Smooth muscle cell (in vitro differentiated cells): ENCODE results near the gene CALU. TPM values are rescaled to one million over a fixed set of nuclear protein-coding genes. Genes with fewer than 3 reads are reported as not detected.

Experiments used
- DNase-seq: peaks from one replicate; lab custom pipeline; 2025; ENCODE audit not compliant: unreplicated experiment; lab: John Stamatoyannopoulos, UW
- H2AFZ ChIP-seq: fragments of 200-600 bp; sonication (generic); 2 replicates; pipeline ENCODE4 v1.6.0; 2016; ENCODE audit warnings: antibody characterized with exemption, low read depth, mild to moderate bottlenecking
- H3F3A ChIP-seq: fragments of 200-600 bp; sonication (generic); 2 replicates; pipeline ENCODE4 v1.6.0; 2017; ENCODE audit warnings: antibody characterized with exemption, low read depth
- H3K27ac ChIP-seq: fragments of 200-600 bp; sonication (generic); 2 replicates; pipeline ENCODE4 v1.5.1; 2016; ENCODE audit warnings: low read depth, mild to moderate bottlenecking
- H3K27me3 ChIP-seq: fragments of 200-600 bp; sonication (generic); 2 replicates; pipeline ENCODE4 v1.6.1; 2016; ENCODE audit warnings: low read depth, mild to moderate bottlenecking
- H3K36me3 ChIP-seq: fragments of 200-600 bp; sonication (generic); 2 replicates; pipeline ENCODE4 v1.5.1; 2016; ENCODE audit warnings: low read depth
- H3K4me1 ChIP-seq: fragments of 200-600 bp; sonication (generic); 2 replicates; pipeline ENCODE4 v1.5.1; 2016; ENCODE audit warnings: low read depth
- H3K4me2 ChIP-seq: fragments of 200-600 bp; sonication (generic); 2 replicates; pipeline ENCODE4 v1.6.0; 2016; ENCODE audit warnings: mild to moderate bottlenecking
- H3K4me3 ChIP-seq: fragments of 200-600 bp; sonication (generic); 2 replicates; pipeline ENCODE4 v1.5.1; 2016; ENCODE audit warnings: mild to moderate bottlenecking
- H3K79me2 ChIP-seq: fragments of 200-600 bp; sonication (generic); 2 replicates; pipeline ENCODE4 v1.6.0; 2016; ENCODE audit warnings: low read depth, mild to moderate bottlenecking
- H3K9ac ChIP-seq: fragments of 200-600 bp; sonication (generic); 2 replicates; pipeline ENCODE4 v1.6.0; 2016; ENCODE audit warnings: low read depth
- H3K9me3 ChIP-seq: fragments of 200-600 bp; sonication (generic); replicated peaks from 2 replicates; pipeline ENCODE4 v1.5.1; 2016; ENCODE audit warnings: low read depth
- H4K20me1 ChIP-seq: fragments of 200-600 bp; sonication (generic); 2 replicates; pipeline ENCODE4 v1.6.0; 2016; ENCODE audit warnings: low read depth
- CTCF ChIP-seq: fragments of 200-600 bp; sonication (generic); IDR thresholded peaks from 2 replicates; pipeline ENCODE4 v1.5.1; 2017; ENCODE audit warnings: borderline replicate concordance, mild to moderate bottlenecking, antibody characterized with exemption; ENCODE audit not compliant: insufficient read depth, poor library complexity, severe bottlenecking
- WGBS: methylation state at CpG from one replicate; pipeline ENCODE4 v1.1.7; 2016; ENCODE audit warnings: low lambda C conversion rate; 5-methylcytosine and 5-hydroxymethylcytosine counted together
- polyA plus RNA-seq: library from polyadenylated mRNA; unstranded; fragments of >200 nt; fragmentation: Nextera tagmentation; extraction: Ambion mirVana; gene quantifications from 2 replicates; pipeline ENCODE4 v1.2.1, GENCODE V29; 2016
- total RNA-seq: library from RNA; depleted of rRNA; stranded (reverse); fragments of >200 nt; gene quantifications from 2 replicates; pipeline ENCODE4 v1.2.3, GENCODE V29; 2014

CALU gene
- total and polyA plus RNA-seq, 2 experiments from 2014 or later, result 679 to 783 TPM

- no peak for TF ChIP-seq CTCF
These were observed 35.4 kb upstream of the CALU start for GRCh38 chr7:128703609-128704241.

GRCh38 chr7:128705891-128706333 lies 33.2 kb upstream of the CALU start:
- H3F3A ChIP-seq, result no peaks in the 10 kb centered on the region
- H3K4me3 ChIP-seq, result no peak overlapping the region
- no peak overlapping the region for H2AFZ ChIP-seq
- no peak overlapping the region for H3K27ac ChIP-seq
- no peaks in the 10 kb centered on the region for H3K27me3 ChIP-seq
- H3K36me3 ChIP-seq, result no peaks in the 10 kb centered on the region
- TF ChIP-seq CTCF, result no peak
- no peak overlapping the region for H3K4me2 ChIP-seq
- no peak for DNase-seq
- peaks cover 8% of the 10 kb centered on the region for H3K4me1 ChIP-seq
- WGBS, result 74% methylated on average over 3 of the region's 3 CpGs
- no peak overlapping the region for H3K9ac ChIP-seq
- H4K20me1 ChIP-seq, result no peaks in the 10 kb centered on the region
- H3K9me3 ChIP-seq, result no peaks in the 10 kb centered on the region
- no peaks in the 10 kb centered on the region for H3K79me2 ChIP-seq

More at GRCh38 chr7:128703609-128704241, 35.4 kb upstream of the CALU start:
- Histone ChIP-seq H3K36me3 (no peaks in the 10 kb centered on the region), H2AFZ (no peak overlapping the region), H3K9me3 (no peaks in the 10 kb centered on the region), H3K9ac (no peak overlapping the region), H3K4me1 (peaks cover 8% of the 10 kb centered on the region), H4K20me1 (no peaks in the 10 kb centered on the region), H3F3A (no peaks in the 10 kb centered on the region), H3K4me2 (no peak overlapping the region), H3K79me2 (no peaks in the 10 kb centered on the region), H3K27ac (no peak overlapping the region), H3K4me3 (no peak overlapping the region), H3K27me3 (peaks cover 2% of the 10 kb centered on the region)
- 66% methylated on average over 7 of the region's 7 CpGs for WGBS
- no peak for DNase-seq

- peaks cover 3% of the 10 kb centered on the region for H3K4me1 ChIP-seq
- H3K9me3 ChIP-seq, result no peaks in the 10 kb centered on the region
- TF ChIP-seq CTCF, result no peak
- no peaks in the 10 kb centered on the region for H3K79me2 ChIP-seq
- no peaks in the 10 kb centered on the region for H3K36me3 ChIP-seq
- H3K4me3 ChIP-seq, result no peak overlapping the region
- H3K9ac ChIP-seq, result no peak overlapping the region
- no peak overlapping the region for H2AFZ ChIP-seq
- H3K4me2 ChIP-seq, result no peak overlapping the region
- no peaks in the 10 kb centered on the region for H4K20me1 ChIP-seq
- WGBS, result 81% methylated on average over 1 of the region's 1 CpG
- no peaks in the 10 kb centered on the region for H3F3A ChIP-seq
- no peak overlapping the region for H3K27ac ChIP-seq
- no peaks in the 10 kb centered on the region for H3K27me3 ChIP-seq
- no peak for DNase-seq
These were observed 31.4 kb upstream of the CALU start for GRCh38 chr7:128707752-128708151.

GRCh38 chr7:128708235-128708634 lies 30.9 kb upstream of the CALU start:
- no peaks in the 10 kb centered on the region for H3K27me3 ChIP-seq
- H3K4me3 ChIP-seq, result no peak overlapping the region
- no peak overlapping the region for H3K9ac ChIP-seq
- WGBS, result 52% methylated on average over 3 of the region's 3 CpGs
- no peak overlapping the region for H3K27ac ChIP-seq
- TF ChIP-seq CTCF, result no peak
- no peak for DNase-seq
- H3F3A ChIP-seq, result no peaks in the 10 kb centered on the region
- H3K79me2 ChIP-seq, result no peaks in the 10 kb centered on the region
- H3K4me1 ChIP-seq, result peaks cover 3% of the 10 kb centered on the region
- H2AFZ ChIP-seq, result no peak overlapping the region
- H3K9me3 ChIP-seq, result no peaks in the 10 kb centered on the region
- no peak overlapping the region for H3K4me2 ChIP-seq
- H3K36me3 ChIP-seq, result no peaks in the 10 kb centered on the region
- H4K20me1 ChIP-seq, result no peaks in the 10 kb centered on the region
